Psoas muscle (tissue), 8 donors: ENCODE results near the gene MAGI2. TPM values are rescaled to one million over a fixed set of nuclear protein-coding genes. Genes with fewer than 3 reads are reported as not detected.

Experiments
- ATAC-seq, 4 donors: fragments of 200-7000 bp; cut with Tn5 transposase; one replicate each; pipeline ENCODE4 v1.9.1; 2020; ENCODE audit warnings: moderate library complexity in 3 of 4, mild to moderate bottlenecking in 2 of 4
- DNase-seq, 2 donors: peaks; one replicate each; pipeline ENCODE4 v3.0.0-alpha.2; 2020
- H3K27ac ChIP-seq: fragments of 200-600 bp; one replicate; pipeline ENCODE4 v1.8.0; 2022
- H3K27me3 ChIP-seq, 3 donors: fragments of 200-600 bp in 1 of 3; one replicate each; pipeline versions ENCODE4 v1.6.1 to v1.8.0; 2013 to 2022; ENCODE audit warnings: low read length in 2 of 3, mild to moderate bottlenecking in 2 of 3, moderate library complexity in 1 of 3; ENCODE audit not compliant: insufficient read depth in 3 of 3
- H3K36me3 ChIP-seq, 2 donors: fragments of 200-600 bp in 1 of 2; one replicate each; pipeline versions ENCODE4 v1.6.1 to v1.8.0; 2013 to 2022; ENCODE audit warnings: low read depth in 1 of 2, mild to moderate bottlenecking in 1 of 2, moderate library complexity in 1 of 2; ENCODE audit not compliant: insufficient read depth in 1 of 2
- H3K4me1 ChIP-seq: fragments of 200-600 bp; one replicate; pipeline ENCODE4 v1.8.0; 2022
- H3K4me3 ChIP-seq: fragments of 200-600 bp; one replicate; pipeline ENCODE4 v1.8.0; 2022; ENCODE audit warnings: mild to moderate bottlenecking
- H3K9me3 ChIP-seq: fragments of 200-600 bp; one replicate; pipeline ENCODE4 v1.8.0; 2022
- CTCF ChIP-seq: fragments of 200-600 bp; IDR thresholded peaks from one replicate; pipeline ENCODE4 v1.8.0; 2022; ENCODE audit warnings: antibody characterized with exemption
- WGBS, 3 donors: extraction: QIAGEN DNeasy Blood & Tissue Kit; methylation state at CpG; one replicate each; pipeline versions ENCODE4 v1.1.6 to v1.1.7; 2013; 5-methylcytosine and 5-hydroxymethylcytosine counted together
- intact Hi-C, 2 donors: fragments of 100-400 bp; cut with DNase I; formaldehyde crosslinking; loops; one replicate each; pipeline versions ENCODE4 v1.11.0 to v1.14.2; 2022
- polyA plus RNA-seq, 3 donors: library from polyadenylated mRNA; stranded (reverse); fragments of 200-250 nt; gene quantifications; one replicate each; pipeline ENCODE4 v1.2.3, GENCODE V29; 2013
- total RNA-seq, 4 donors: library from RNA; stranded (reverse); fragmentation: NEBNext Ultra II Directional in 2 of 4; extraction: Animal tissue kit (Norgen Biotek cat#: 25700) in 2 of 4; gene quantifications; one replicate each; pipeline versions ENCODE4 v1.2.1 to v1.2.4, GENCODE V29; 2021 to 2023
- donor health status: healthy with polysubstance abuse.
- donor health status: DM: no; HTN: no; CAD: no; lungs with moderate emphysema.
- donor health status: Bipolar disorder and iron deficiency.
- donor health status: healthy.
- donor health status: DM: yes; HTN: yes; CAD: no.
- donor health status: DM: no; HTN: no; CAD: no.
- donor health status: DM: no; HTN: no; CAD: no.
- donor health status: DM: yes; HTN: yes; CAD: no.

The MAGI2 gene
- total and polyA plus RNA-seq, 7 donors: 0.46 to 2.5 (median 1.4) TPM

GRCh38 chr7:79398138-79398749, 55.2 kb downstream of the MAGI2 start:
- H3K27ac ChIP-seq: no peak overlapping the region
- no peak for TF ChIP-seq CTCF
- H3K4me1 ChIP-seq: no peaks in the 10 kb centered on the region
- no peak overlapping the region for H3K4me3 ChIP-seq
- no peaks in the 10 kb centered on the region for H3K9me3 ChIP-seq
- intact Hi-C loops: no loop called here
- H3K36me3 ChIP-seq: no peaks in the 10 kb centered on the region
- 39 to 57% (median 47%) methylated on average over 3 of the region's 3 CpGs for WGBS, 3 donors
- DNase-seq (no peak), ATAC-seq (no peak)
- H3K27me3 ChIP-seq: no peaks in the 10 kb centered on the region

- DNase-seq: no peak
- no peak for TF ChIP-seq CTCF
- H3K4me1 ChIP-seq: no peaks in the 10 kb centered on the region
- H3K4me3 ChIP-seq: no peak overlapping the region
- intact Hi-C loops: no loop called here
- H3K27ac ChIP-seq: no peak overlapping the region
- no peaks in the 10 kb centered on the region for H3K27me3 ChIP-seq
- no peaks in the 10 kb centered on the region for H3K9me3 ChIP-seq
- WGBS, 3 donors: 69 to 77% (median 75%) methylated on average over 4 of the region's 4 CpGs
- no peak for ATAC-seq
- no peaks in the 10 kb centered on the region for H3K36me3 ChIP-seq
Observed at GRCh38 chr7:79386688-79387422, 66.6 kb downstream of the MAGI2 start.

- Histone ChIP-seq H3K4me1 (no peaks in the 10 kb centered on the region), H3K4me3 (no peak overlapping the region), H3K9me3 (no peaks in the 10 kb centered on the region), H3K27me3 (no peaks in the 10 kb centered on the region), H3K27ac (no peak overlapping the region), H3K36me3 (no peaks in the 10 kb centered on the region)
- ATAC-seq (no peak), DNase-seq (no peak)
- intact Hi-C loops: no loop called here
- TF ChIP-seq CTCF: no peak
Observed at GRCh38 chr7:79381921-79382320, 71.5 kb downstream of the MAGI2 start.

- H3K36me3 ChIP-seq: no peaks in the 10 kb centered on the region
- no peaks in the 10 kb centered on the region for H3K9me3 ChIP-seq
- no peak overlapping the region for H3K4me3 ChIP-seq
- no peak overlapping the region for H3K27ac ChIP-seq
- WGBS, 3 donors: 67 to 84% (median 72%) methylated on average over 4 of the region's 4 CpGs
- H3K4me1 ChIP-seq: no peaks in the 10 kb centered on the region
- DNase-seq: no peak
- intact Hi-C loops: no loop called here
- ATAC-seq: no peak
- H3K27me3 ChIP-seq: no peaks in the 10 kb centered on the region
- TF ChIP-seq CTCF: no peak
Observed at GRCh38 chr7:79377097-79377496, 76.4 kb downstream of the MAGI2 start.
